T-cell (primary cell): Measurements from ENCODE around the gene CDK9. TPM values are rescaled to one million over a fixed set of nuclear protein-coding genes. Genes with fewer than 3 reads are reported as not detected.
"Not testable (repeated sequence)": the region's sequence is repeated elsewhere in the genome, so short reads cannot be mapped to it uniquely, and the experiment has no call there.

Source experiments
- ATAC-seq, 4 experiments: fragments of 200-7000 bp in 3 of 4; fragments of 150-1000 bp in 1 of 4; cut with Tn5 transposase; replicated peaks in 1 of 4; 1 replicate in 3 of 4; 2 replicates in 1 of 4; pipeline ENCODE4 v1.10.0; 2021; ENCODE audit warnings: moderate library complexity in 3 of 4, mild to moderate bottlenecking in 2 of 4, moderate number of reproducible peaks in 1 of 4
- CTCF ChIA-PET, 2 donors: fragments of 300-600 bp; sonication (Branson Sonifier 250); formaldehyde crosslinking; loops; one replicate each; lab custom pipeline; 2022; ENCODE audit warnings: antibody characterized with exemption in 2 of 2; lab: Charles Lee
- POLR2A ChIA-PET, 2 donors: fragments of 300-600 bp; sonication (Branson Sonifier 250); formaldehyde crosslinking; loops; one replicate each; lab custom pipeline; 2022; ENCODE audit warnings: antibody characterized with exemption in 2 of 2; lab: Charles Lee
- DNase-seq, 35 experiments: peaks; one replicate each; pipeline versions ENCODE4 v3.0.0 to v3.0.0-alpha.2; 2013 to 2023
- H3K27ac ChIP-seq: one replicate; pipeline ENCODE4 v1.5.1; 2013; ENCODE audit warnings: low read length
- H3K27me3 ChIP-seq, 2 experiments: replicated peaks in 1 of 2; 1 replicate in 1 of 2; 2 replicates in 1 of 2; pipeline versions ENCODE4 v1.6.1 to v1.7.0; 2013; ENCODE audit warnings: low read length in 1 of 2, mixed read lengths in 1 of 2; ENCODE audit not compliant: control insufficient read depth in 2 of 2, insufficient read depth in 2 of 2; ENCODE audit errors: extremely low read depth in 1 of 2
- H3K36me3 ChIP-seq, 2 donors: 1 replicate in 1 of 2; 2 replicates in 1 of 2; pipeline versions ENCODE4 v1.6.1 to v1.7.0; 2013; ENCODE audit warnings: low read length in 1 of 2; ENCODE audit not compliant: control insufficient read depth in 2 of 2, insufficient read depth in 1 of 2; ENCODE audit errors: extremely low read depth in 1 of 2
- H3K4me1 ChIP-seq, 2 experiments: 1 replicate in 1 of 2; 2 replicates in 1 of 2; pipeline versions ENCODE4 v1.6.1 to v1.7.0; 2013; ENCODE audit warnings: low read length in 2 of 2, mixed read lengths in 1 of 2; ENCODE audit not compliant: insufficient read depth in 2 of 2, control insufficient read depth in 1 of 2; ENCODE audit errors: extremely low read depth in 1 of 2
- H3K4me3 ChIP-seq, 2 donors: 1 replicate in 1 of 2; 2 replicates in 1 of 2; pipeline versions ENCODE4 v1.5.1 to v1.7.0; 2013; ENCODE audit warnings: mild to moderate bottlenecking in 2 of 2, low read length in 1 of 2, moderate library complexity in 1 of 2; ENCODE audit not compliant: control insufficient read depth in 1 of 2; ENCODE audit errors: extremely low read depth in 1 of 2
- H3K9me3 ChIP-seq: 2 replicates; pipeline ENCODE4 v1.7.0; 2013
- H3K27ac Mint-ChIP-seq, 2 donors: one replicate each; pipeline ENCODE4 v1.8.0; 2020 to 2021; ENCODE audit warnings: mild to moderate bottlenecking in 2 of 2, mixed read lengths in 2 of 2
- H3K27me3 Mint-ChIP-seq, 2 donors: one replicate each; pipeline ENCODE4 v1.8.0; 2021 to 2022; ENCODE audit warnings: mixed read lengths in 2 of 2
- H3K36me3 Mint-ChIP-seq: one replicate; pipeline ENCODE4 v1.8.0; 2021; ENCODE audit warnings: mixed read lengths
- H3K4me1 Mint-ChIP-seq, 3 donors: one replicate each; pipeline ENCODE4 v1.8.0; 2020 to 2022; ENCODE audit warnings: mixed read lengths in 3 of 3, mild to moderate bottlenecking in 1 of 3
- H3K4me3 Mint-ChIP-seq, 3 donors: one replicate each; pipeline ENCODE4 v1.8.0; 2020 to 2022; ENCODE audit warnings: mild to moderate bottlenecking in 3 of 3, mixed read lengths in 3 of 3, moderate library complexity in 3 of 3
- H3K9me3 Mint-ChIP-seq, 3 donors: one replicate each; pipeline ENCODE4 v1.8.0; 2020 to 2022; ENCODE audit warnings: mixed read lengths in 3 of 3
- WGBS: methylation state at CpG from one replicate; pipeline ENCODE4 v1.1.5; 2013; ENCODE audit warnings: missing lambda C conversion rate; ENCODE audit not compliant: insufficient coverage; 5-methylcytosine and 5-hydroxymethylcytosine counted together
- total RNA-seq, 35 experiments: library from RNA in 6 of 35; stranded (reverse) in 6 of 35; fragments of 120-200 nt in 1 of 35; gene quantifications; one replicate each; pipeline versions ENCODE4 v1.2.1 to v1.2.4 and lab custom pipeline; 2013 to 2026

Gene CDK9
- total RNA-seq, 5 donors from 2014 or later (not counting 1 experiment from before 2014, with no cell fraction given), result 108 to 159 (median 147) TPM

DNA sequence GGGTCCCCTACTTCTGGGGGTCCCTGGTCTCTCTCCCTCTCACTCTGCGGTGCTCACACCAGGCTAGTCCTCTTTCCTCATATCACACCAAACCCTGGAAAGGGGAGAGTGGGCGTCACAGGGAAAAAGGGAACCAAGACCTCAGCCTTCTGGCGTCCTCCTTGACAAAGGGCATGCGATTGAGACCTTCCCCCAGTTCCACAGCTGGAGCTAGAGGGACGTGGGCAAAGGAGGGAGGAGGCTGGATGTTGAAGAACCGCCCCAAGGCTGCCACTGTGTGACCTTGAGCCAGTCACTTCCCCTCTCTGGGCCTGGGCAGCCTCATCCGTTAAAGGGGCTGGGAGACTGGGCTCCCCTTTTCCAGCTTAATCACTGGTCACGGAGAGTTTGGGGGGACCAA lies 32.2 kb upstream of the CDK9 start:
- no peaks in the 10 kb centered on the region for H3K9me3 Mint-ChIP-seq
- H3K4me1 ChIP-seq, result peaks cover 0 to 5% of the 10 kb centered on the region in 2 experiments
- no peaks in the 10 kb centered on the region for H3K27me3 ChIP-seq
- POLR2A ChIA-PET, result no interaction called here
- no peaks in the 10 kb centered on the region for H3K9me3 ChIP-seq
- H3K36me3 ChIP-seq, result peaks cover 14 to 77% of the 10 kb centered on the region in 2 donors
- H3K4me3 Mint-ChIP-seq, result no peak overlapping the region
- no peaks in the 10 kb centered on the region for H3K27me3 Mint-ChIP-seq
- H3K27ac ChIP-seq, result no peak overlapping the region
- peaks cover 22% of the 10 kb centered on the region for H3K36me3 Mint-ChIP-seq
- DNase-seq (no peak), ATAC-seq (no peak)
- peaks cover 11 to 17% (median 16%) of the 10 kb centered on the region in 3 donors for H3K4me1 Mint-ChIP-seq
- CTCF ChIA-PET, result interaction anchor here in 1 of 2 donors (0.5 kb wide), 1 partner anchor 163 kb away, joined by 3 read pairs; the partner anchor contains the start of gene ST6GALNAC4
- WGBS, result 100% methylated on average over 2 of the region's 8 CpGs
- no peak overlapping the region for H3K4me3 ChIP-seq
- H3K27ac Mint-ChIP-seq, result no peak overlapping the region

GRCh38 chr9:127754099-127755060 lies 31.5 kb upstream of the CDK9 start:
- ATAC-seq, result no peak
- H3K9me3 Mint-ChIP-seq, result no peaks in the 10 kb centered on the region
- H3K36me3 ChIP-seq, result peaks cover 18 to 77% of the 10 kb centered on the region in 2 donors
- peaks cover 24% of the 10 kb centered on the region for H3K36me3 Mint-ChIP-seq
- no peak overlapping the region for H3K27ac ChIP-seq
- H3K4me1 Mint-ChIP-seq, result peaks cover 13 to 20% (median 19%) of the 10 kb centered on the region in 3 donors
- no peaks in the 10 kb centered on the region for H3K27me3 Mint-ChIP-seq
- no peak overlapping the region for H3K27ac Mint-ChIP-seq
- no peak overlapping the region for H3K4me3 ChIP-seq
- H3K9me3 ChIP-seq, result no peaks in the 10 kb centered on the region
- peaks cover 0 to 5% of the 10 kb centered on the region in 2 experiments for H3K4me1 ChIP-seq
- DNase-seq, result no peak
- no peak overlapping the region for H3K4me3 Mint-ChIP-seq
- 95% methylated on average over 71 of the region's 86 CpGs for WGBS
- ChIA-PET CTCF (interaction anchor here in 1 of 2 donors (0.5 kb wide), 1 partner anchor 162 kb away, joined by 3 read pairs; the partner anchor contains the start of gene ST6GALNAC4), POLR2A (no interaction called here)
- no peaks in the 10 kb centered on the region for H3K27me3 ChIP-seq

GRCh38 chr9:127755061-127756060 lies 30.5 kb upstream of the CDK9 start:
- DNase-seq, result no peak
- WGBS, result 96% methylated on average over 33 of the region's 61 CpGs
- no peak overlapping the region for H3K27ac Mint-ChIP-seq
- H3K36me3 ChIP-seq, result peaks cover 20 to 76% of the 10 kb centered on the region in 2 donors
- H3K4me1 Mint-ChIP-seq, result peaks cover 11 to 20% (median 17%) of the 10 kb centered on the region in 3 donors
- peaks cover 0 to 5% of the 10 kb centered on the region in 2 experiments for H3K4me1 ChIP-seq
- no peaks in the 10 kb centered on the region for H3K9me3 ChIP-seq
- ATAC-seq, result no peak
- POLR2A ChIA-PET, result no interaction called here
- no peak overlapping the region for H3K27ac ChIP-seq
- H3K4me3 Mint-ChIP-seq, result no peak overlapping the region
- CTCF ChIA-PET, result no interaction called here
- no peaks in the 10 kb centered on the region for H3K27me3 ChIP-seq
- H3K36me3 Mint-ChIP-seq, result peaks cover 20% of the 10 kb centered on the region
- H3K9me3 Mint-ChIP-seq, result no peaks in the 10 kb centered on the region
- no peaks in the 10 kb centered on the region for H3K27me3 Mint-ChIP-seq
- no peak overlapping the region for H3K4me3 ChIP-seq

DNA sequence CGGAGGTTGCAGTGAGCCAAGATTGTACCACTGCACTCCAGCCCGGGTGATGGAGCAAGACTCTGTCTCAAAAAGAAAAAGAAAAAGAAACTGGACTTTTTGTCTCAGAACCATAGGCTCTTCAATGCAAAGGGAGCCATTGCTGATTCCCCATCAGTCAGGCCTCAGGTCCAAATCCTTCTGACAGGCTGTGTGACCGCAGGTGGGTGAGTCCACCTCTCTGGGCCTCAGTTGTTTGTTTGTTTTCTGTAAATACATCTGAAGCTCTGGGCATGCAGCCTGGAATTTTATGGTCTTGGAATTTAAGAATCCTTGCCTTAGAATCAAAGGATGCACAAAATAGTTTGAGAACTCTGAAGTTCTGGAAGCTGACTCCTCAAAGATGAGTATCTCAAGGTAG lies 29.6 kb upstream of the CDK9 start:
- Mint-ChIP-seq H3K27ac (no peak overlapping the region), H3K9me3 (no peaks in the 10 kb centered on the region), H3K4me3 (no peak overlapping the region), H3K36me3 (peaks cover 18% of the 10 kb centered on the region), H3K27me3 (no peaks in the 10 kb centered on the region), H3K4me1 (peaks cover 7 to 19% (median 12%) of the 10 kb centered on the region in 3 donors)
- ChIA-PET POLR2A (interaction anchor here in 1 of 2 donors (0.6 kb wide), 1 partner anchor 126 kb away, joined by 3 read pairs; no protein-coding TSS in a partner anchor), CTCF (interaction anchor here in 1 of 2 donors (0.6 kb wide), 1 partner anchor 1347 kb away, joined by 3 read pairs; no protein-coding TSS in a partner anchor)
- Histone ChIP-seq H3K4me3 (no peak overlapping the region), H3K4me1 (peaks cover 0 to 7% of the 10 kb centered on the region in 2 experiments), H3K9me3 (no peaks in the 10 kb centered on the region), H3K27ac (no peak overlapping the region), H3K36me3 (peaks cover 20 to 71% of the 10 kb centered on the region in 2 donors), H3K27me3 (no peaks in the 10 kb centered on the region)
- ATAC-seq (no peak), DNase-seq (no peak)
- 100% methylated on average over 3 of the region's 3 CpGs for WGBS

- not testable (repeated sequence) for H3K27me3 ChIP-seq, H3K9me3 Mint-ChIP-seq, H3K27me3 Mint-ChIP-seq, H3K27ac ChIP-seq, H3K27ac Mint-ChIP-seq, ATAC-seq, H3K9me3 ChIP-seq, H3K4me3 Mint-ChIP-seq, DNase-seq, H3K4me3 ChIP-seq
- Histone ChIP-seq H3K36me3 (peaks cover 24 to 71% of the 10 kb centered on the region in 2 donors), H3K4me1 (peaks cover 0 to 11% of the 10 kb centered on the region in 2 experiments)
- Mint-ChIP-seq H3K36me3 (peaks cover 13% of the 10 kb centered on the region), H3K4me1 (peaks cover 7 to 14% (median 8%) of the 10 kb centered on the region in 3 donors)
- WGBS, result 98% methylated on average over 9 of the region's 11 CpGs
- ChIA-PET POLR2A (interaction anchor here in 1 of 2 donors (0.6 kb wide), 1 partner anchor 125 kb away, joined by 3 read pairs; no protein-coding TSS in a partner anchor), CTCF (interaction anchor here in 1 of 2 donors (0.6 kb wide), 1 partner anchor 1346 kb away, joined by 3 read pairs; no protein-coding TSS in a partner anchor)
Observed at GRCh38 chr9:127756776-127757175, 29.1 kb upstream of the CDK9 start.
